Neural cell (in vitro differentiated cells): ENCODE data around the gene UQCR11. TPM values are rescaled to one million over a fixed set of nuclear protein-coding genes. Genes with fewer than 3 reads are reported as not detected.

Experiments
- H2AFZ ChIP-seq: fragments of 200-600, 300-800 bp; sonication (generic), shearing (Covaris generic); 2 replicates; pipeline ENCODE4 v1.6.0; 2014; ENCODE audit warnings: low read depth, mild to moderate bottlenecking, antibody characterized with exemption, low read length, moderate library complexity
- H3F3A ChIP-seq: fragments of 200-600 bp; shearing (Covaris generic); 2 replicates; pipeline ENCODE4 v1.6.1; 2016; ENCODE audit warnings: mild to moderate bottlenecking, moderate library complexity, mixed read lengths, antibody characterized with exemption, low read length; ENCODE audit not compliant: insufficient read depth, poor library complexity, severe bottlenecking
- H3K27ac ChIP-seq: fragments of 200-600, 300-800 bp; sonication (generic), shearing (Covaris generic); 2 replicates; pipeline ENCODE4 v1.5.1; 2014; ENCODE audit warnings: mild to moderate bottlenecking, low read length, moderate library complexity
- H3K27me3 ChIP-seq: fragments of 300-800, 200-600 bp; sonication (generic), shearing (Covaris generic); 2 replicates; pipeline ENCODE4 v1.6.0; 2014; ENCODE audit warnings: mild to moderate bottlenecking, low read depth, low read length, moderate library complexity; ENCODE audit not compliant: insufficient read depth
- H3K36me3 ChIP-seq: fragments of 300-800, 200-600 bp; sonication (generic), shearing (Covaris generic); 2 replicates; pipeline ENCODE4 v1.5.1; 2014; ENCODE audit warnings: mild to moderate bottlenecking, antibody characterized with exemption, low read length, moderate library complexity; ENCODE audit not compliant: insufficient read depth
- H3K4me2 ChIP-seq: fragments of 300-800, 200-600 bp; sonication (generic), shearing (Covaris generic); 2 replicates; pipeline ENCODE4 v1.6.0; 2014; ENCODE audit warnings: mild to moderate bottlenecking, low read length
- H3K4me3 ChIP-seq: fragments of 300-800, 200-600 bp; sonication (generic), shearing (Covaris generic); 2 replicates; pipeline ENCODE4 v1.5.1; 2014; ENCODE audit warnings: mild to moderate bottlenecking, low read length, moderate library complexity
- H3K79me2 ChIP-seq: fragments of 200-600 bp; shearing (Covaris generic); replicated peaks from 2 replicates; pipeline ENCODE4 v1.6.0; 2014; ENCODE audit warnings: mild to moderate bottlenecking, low read length, moderate library complexity; ENCODE audit not compliant: insufficient read depth
- H3K9ac ChIP-seq: fragments of 300-800, 200-600 bp; sonication (generic), shearing (Covaris generic); 2 replicates; pipeline ENCODE4 v1.6.1; 2016; ENCODE audit warnings: mild to moderate bottlenecking, low read length, mixed read lengths
- H3K9me2 ChIP-seq: fragments of 200-600 bp; shearing (Covaris generic); 2 replicates; pipeline ENCODE4 v1.6.1; 2016; ENCODE audit warnings: mild to moderate bottlenecking, low read length, mixed read lengths; ENCODE audit not compliant: insufficient read depth
- H3K9me3 ChIP-seq: fragments of 200-600, 300-800 bp; sonication (generic), shearing (Covaris generic); 2 replicates; pipeline ENCODE4 v1.6.1; 2016; ENCODE audit warnings: mild to moderate bottlenecking, mixed run types, low read length, moderate library complexity, mixed read lengths
- H4K20me1 ChIP-seq: fragments of 200-600 bp; shearing (Covaris generic); 2 replicates; pipeline ENCODE4 v1.6.1; 2016; ENCODE audit warnings: mild to moderate bottlenecking, mixed run types; ENCODE audit not compliant: insufficient read depth
- EP300 ChIP-seq: fragments of 450-650 bp; conservative IDR thresholded peaks from 2 replicates; pipeline ENCODE4 v1.6.1; 2014; ENCODE audit warnings: antibody characterized with exemption, mild to moderate bottlenecking, moderate library complexity; ENCODE audit not compliant: poor library complexity, severe bottlenecking
- EZH2 ChIP-seq: fragments of 200-600, 300-800 bp; shearing (Covaris generic), sonication (generic); IDR thresholded peaks from 2 replicates; pipeline ENCODE4 v1.6.1; 2014; ENCODE audit warnings: antibody characterized with exemption, low read length, borderline replicate concordance, mild to moderate bottlenecking; ENCODE audit not compliant: insufficient read depth, poor library complexity, severe bottlenecking
- MXI1 ChIP-seq: fragments of 450-650 bp; conservative IDR thresholded peaks from 2 replicates; pipeline ENCODE4 v1.6.1; 2014; ENCODE audit warnings: antibody characterized with exemption, mild to moderate bottlenecking; ENCODE audit not compliant: poor library complexity, severe bottlenecking
- POLR2AphosphoS5 ChIP-seq: IDR thresholded peaks from 2 replicates; pipeline ENCODE4 v1.6.1; 2012
- RAD21 ChIP-seq: fragments of 450-650 bp; conservative IDR thresholded peaks from 2 replicates; pipeline ENCODE4 v1.6.1; 2014; ENCODE audit warnings: antibody characterized with exemption, mild to moderate bottlenecking, moderate library complexity
- SMC3 ChIP-seq: fragments of 450-650 bp; conservative IDR thresholded peaks from 2 replicates; pipeline ENCODE4 v1.6.1; 2014; ENCODE audit warnings: antibody characterized with exemption, mild to moderate bottlenecking, moderate library complexity; ENCODE audit not compliant: poor library complexity
- TAF1 ChIP-seq: IDR thresholded peaks from 2 replicates; pipeline ENCODE4 v1.6.1; 2012; ENCODE audit warnings: low read depth
- polyA plus RNA-seq: library from polyadenylated mRNA; depleted of rRNA; stranded (reverse); fragments of >200 nt; gene quantifications from 2 replicates; pipeline ENCODE4 v1.2.3, GENCODE V29; 2014
- TF ChIP-seq, protein P1 (sequence below): IDR thresholded peaks from 2 replicates; pipeline ENCODE4 v1.6.1; 2012; ENCODE audit warnings: borderline replicate concordance
- TF ChIP-seq, protein P2 (sequence below): fragments of 450-650 bp; IDR thresholded peaks from 2 replicates; pipeline ENCODE4 v1.5.1; 2014; ENCODE audit warnings: antibody characterized with exemption, mild to moderate bottlenecking, moderate library complexity; ENCODE audit not compliant: poor library complexity, severe bottlenecking

Gene UQCR11
- polyA plus RNA-seq, 1 donor from 2014 or later: 204 TPM

DNA sequence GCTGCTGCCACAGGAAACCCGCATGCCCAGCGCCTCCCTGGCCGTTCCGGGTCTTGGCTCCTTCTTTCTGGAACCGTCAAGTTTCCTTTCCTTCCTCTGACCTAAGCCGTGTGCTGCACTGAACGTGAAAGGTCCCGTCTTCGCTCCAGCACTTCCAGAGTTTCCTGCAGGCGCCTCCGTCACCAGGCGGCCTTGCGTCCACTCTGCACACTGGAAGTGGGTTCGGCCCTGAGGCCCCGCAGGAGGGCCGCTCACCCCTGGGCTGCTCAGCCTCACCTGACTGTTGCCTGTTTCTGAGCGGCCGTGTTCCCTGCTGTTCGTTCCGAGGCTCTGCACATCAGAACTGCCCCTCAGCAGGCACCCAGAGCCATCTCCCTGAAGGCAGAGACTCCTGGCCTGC is 24.9 kb downstream of the UQCR11 start:
- Histone ChIP-seq H3K9me2 (no peaks in the 10 kb centered on the region), H3K4me2 (no peak overlapping the region), H4K20me1 (no peaks in the 10 kb centered on the region), H3K79me2 (no peaks in the 10 kb centered on the region), H3K27me3 (no peaks in the 10 kb centered on the region), H3K9ac (no peak overlapping the region), H3K36me3 (peaks cover 7% of the 10 kb centered on the region), H3K9me3 (no peaks in the 10 kb centered on the region), H3F3A (no peaks in the 10 kb centered on the region), H2AFZ (no peak overlapping the region), H3K27ac (no peak overlapping the region), H3K4me3 (no peak overlapping the region)
- TF ChIP-seq TAF1: no peak
- TF ChIP-seq, protein P1, sequence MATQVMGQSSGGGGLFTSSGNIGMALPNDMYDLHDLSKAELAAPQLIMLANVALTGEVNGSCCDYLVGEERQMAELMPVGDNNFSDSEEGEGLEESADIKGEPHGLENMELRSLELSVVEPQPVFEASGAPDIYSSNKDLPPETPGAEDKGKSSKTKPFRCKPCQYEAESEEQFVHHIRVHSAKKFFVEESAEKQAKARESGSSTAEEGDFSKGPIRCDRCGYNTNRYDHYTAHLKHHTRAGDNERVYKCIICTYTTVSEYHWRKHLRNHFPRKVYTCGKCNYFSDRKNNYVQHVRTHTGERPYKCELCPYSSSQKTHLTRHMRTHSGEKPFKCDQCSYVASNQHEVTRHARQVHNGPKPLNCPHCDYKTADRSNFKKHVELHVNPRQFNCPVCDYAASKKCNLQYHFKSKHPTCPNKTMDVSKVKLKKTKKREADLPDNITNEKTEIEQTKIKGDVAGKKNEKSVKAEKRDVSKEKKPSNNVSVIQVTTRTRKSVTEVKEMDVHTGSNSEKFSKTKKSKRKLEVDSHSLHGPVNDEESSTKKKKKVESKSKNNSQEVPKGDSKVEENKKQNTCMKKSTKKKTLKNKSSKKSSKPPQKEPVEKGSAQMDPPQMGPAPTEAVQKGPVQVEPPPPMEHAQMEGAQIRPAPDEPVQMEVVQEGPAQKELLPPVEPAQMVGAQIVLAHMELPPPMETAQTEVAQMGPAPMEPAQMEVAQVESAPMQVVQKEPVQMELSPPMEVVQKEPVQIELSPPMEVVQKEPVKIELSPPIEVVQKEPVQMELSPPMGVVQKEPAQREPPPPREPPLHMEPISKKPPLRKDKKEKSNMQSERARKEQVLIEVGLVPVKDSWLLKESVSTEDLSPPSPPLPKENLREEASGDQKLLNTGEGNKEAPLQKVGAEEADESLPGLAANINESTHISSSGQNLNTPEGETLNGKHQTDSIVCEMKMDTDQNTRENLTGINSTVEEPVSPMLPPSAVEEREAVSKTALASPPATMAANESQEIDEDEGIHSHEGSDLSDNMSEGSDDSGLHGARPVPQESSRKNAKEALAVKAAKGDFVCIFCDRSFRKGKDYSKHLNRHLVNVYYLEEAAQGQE: no peak
- TF ChIP-seq POLR2AphosphoS5: no peak
- no peak for TF ChIP-seq EZH2
- TF ChIP-seq SMC3: no peak
- TF ChIP-seq MXI1: no peak
- TF ChIP-seq EP300: no peak
- TF ChIP-seq, protein P2, sequence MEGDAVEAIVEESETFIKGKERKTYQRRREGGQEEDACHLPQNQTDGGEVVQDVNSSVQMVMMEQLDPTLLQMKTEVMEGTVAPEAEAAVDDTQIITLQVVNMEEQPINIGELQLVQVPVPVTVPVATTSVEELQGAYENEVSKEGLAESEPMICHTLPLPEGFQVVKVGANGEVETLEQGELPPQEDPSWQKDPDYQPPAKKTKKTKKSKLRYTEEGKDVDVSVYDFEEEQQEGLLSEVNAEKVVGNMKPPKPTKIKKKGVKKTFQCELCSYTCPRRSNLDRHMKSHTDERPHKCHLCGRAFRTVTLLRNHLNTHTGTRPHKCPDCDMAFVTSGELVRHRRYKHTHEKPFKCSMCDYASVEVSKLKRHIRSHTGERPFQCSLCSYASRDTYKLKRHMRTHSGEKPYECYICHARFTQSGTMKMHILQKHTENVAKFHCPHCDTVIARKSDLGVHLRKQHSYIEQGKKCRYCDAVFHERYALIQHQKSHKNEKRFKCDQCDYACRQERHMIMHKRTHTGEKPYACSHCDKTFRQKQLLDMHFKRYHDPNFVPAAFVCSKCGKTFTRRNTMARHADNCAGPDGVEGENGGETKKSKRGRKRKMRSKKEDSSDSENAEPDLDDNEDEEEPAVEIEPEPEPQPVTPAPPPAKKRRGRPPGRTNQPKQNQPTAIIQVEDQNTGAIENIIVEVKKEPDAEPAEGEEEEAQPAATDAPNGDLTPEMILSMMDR: no peak
- no peak for TF ChIP-seq RAD21

DNA sequence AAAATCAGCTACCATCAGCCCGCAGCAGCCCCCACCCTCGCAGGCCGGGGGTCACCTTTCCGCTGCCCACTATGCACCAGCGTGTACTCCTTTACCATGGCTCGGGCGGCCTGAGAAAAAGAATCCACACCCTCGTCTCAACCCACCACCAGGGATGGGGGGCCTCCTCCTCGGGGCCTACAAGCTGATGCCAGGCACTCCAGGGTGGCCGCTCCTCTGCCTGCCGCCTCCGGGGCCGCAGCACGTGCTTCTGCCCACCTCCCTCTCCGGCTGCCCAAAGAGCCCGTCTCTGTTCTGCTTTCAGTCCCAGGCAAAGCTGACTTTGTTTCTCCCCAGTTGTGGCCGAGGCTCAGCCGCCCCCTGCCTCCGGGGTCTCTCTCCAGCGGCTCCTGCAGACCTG is 26.0 kb downstream of the UQCR11 start:
- no peaks in the 10 kb centered on the region for H3K9me2 ChIP-seq
- peaks cover 7% of the 10 kb centered on the region for H3K36me3 ChIP-seq
- H3K4me2 ChIP-seq: no peak overlapping the region
- H4K20me1 ChIP-seq: no peaks in the 10 kb centered on the region
- no peak overlapping the region for H3K27ac ChIP-seq
- H3K9ac ChIP-seq: no peak overlapping the region
- no peaks in the 10 kb centered on the region for H3K79me2 ChIP-seq
- no peak overlapping the region for H2AFZ ChIP-seq
- no peaks in the 10 kb centered on the region for H3F3A ChIP-seq
- H3K4me3 ChIP-seq: no peak overlapping the region
- H3K27me3 ChIP-seq: no peaks in the 10 kb centered on the region
- no peaks in the 10 kb centered on the region for H3K9me3 ChIP-seq
- TF ChIP-seq RAD21 (no peak), POLR2AphosphoS5 (no peak), MXI1 (no peak), TAF1 (no peak), EZH2 (no peak)
